Measurements from ENCODE around the gene FNDC5.

- TF ChIP-seq CTCF (IDR thresholded peaks at IDR 0.05) (no peak), USF2 (IDR thresholded peaks at IDR 0.05) (no peak), PHF8 (IDR thresholded peaks at IDR 0.05; ENCODE audit: borderline replicate concordance, low read depth) (no peak), ZFP36 (IDR thresholded peaks at IDR 0.05; ENCODE audit: borderline replicate concordance, partially characterized antibody) (no peak), TP53 (CRISPR knock-in tag; IDR thresholded peaks at IDR 0.05) (no peak), MAZ (IDR thresholded peaks at IDR 0.05; ENCODE audit: borderline replicate concordance, low read depth, low read length) (no peak), HMGXB4 (CRISPR knock-in tag; IDR thresholded peaks at IDR 0.05; ENCODE audit: borderline replicate concordance) (no peak), SMC3 (IDR thresholded peaks at IDR 0.05) (no peak), KDM1A (IDR thresholded peaks at IDR 0.05; ENCODE audit: low read depth) (no peak), POLR2A (IDR thresholded peaks at IDR 0.05; ENCODE audit: low read length) (no peak), PBX3 (IDR thresholded peaks at IDR 0.05) (no peak), JUN (IDR thresholded peaks at IDR 0.05) (no peak), ESRRA (IDR thresholded peaks at IDR 0.05; ENCODE audit: borderline replicate concordance, low read length) (no peak), EHMT2 (IDR thresholded peaks at IDR 0.05; ENCODE audit: low read depth) (no peak)
Measured at GRCh38 chr1:32867671-32868070, 3.0 kb downstream of the FNDC5 start.
